Heart left ventricle (tissue), 16 donors: ENCODE measurements around the gene LRRC27. TPM values are rescaled to one million over a fixed set of nuclear protein-coding genes. Genes with fewer than 3 reads are reported as not detected.
"Not testable (repeated sequence)": the region's sequence is repeated elsewhere in the genome, so short reads cannot be mapped to it uniquely, and the experiment has no call there.

Source experiments
- ATAC-seq, 4 donors: fragments of 200-7000 bp; cut with Tn5 transposase; one replicate each; pipeline ENCODE4 v1.9.1; 2020 to 2022; ENCODE audit warnings: moderate library complexity in 4 of 4, mild to moderate bottlenecking in 3 of 4, moderate number of reproducible peaks in 1 of 4
- DNase-seq, 5 donors: peaks; one replicate each; pipeline ENCODE4 v3.0.0-alpha.2; 2020
- H3K27ac ChIP-seq, 12 donors: fragments of 200-600 bp; sonication (generic) in 4 of 12; one replicate each; pipeline versions ENCODE4 v1.5.0 to v1.8.0; 2016 to 2022; ENCODE audit warnings: mild to moderate bottlenecking in 2 of 12
- H3K27me3 ChIP-seq, 9 donors: fragments of 200-600 bp; sonication (generic) in 2 of 9; one replicate each; pipeline versions ENCODE4 v1.5.1 to v1.8.0; 2016 to 2022; ENCODE audit warnings: mild to moderate bottlenecking in 3 of 9
- H3K36me3 ChIP-seq, 9 donors: fragments of 200-600 bp; sonication (generic) in 2 of 9; one replicate each; pipeline versions ENCODE4 v1.5.0 to v1.8.0; 2018 to 2022; ENCODE audit warnings: mild to moderate bottlenecking in 2 of 9
- H3K4me1 ChIP-seq, 12 donors: fragments of 200-600 bp; sonication (generic) in 4 of 12; one replicate each; pipeline versions ENCODE4 v1.5.0 to v1.8.0; 2016 to 2022; ENCODE audit warnings: mild to moderate bottlenecking in 3 of 12
- H3K4me3 ChIP-seq, 12 donors: fragments of 200-600 bp; sonication (generic) in 4 of 12; one replicate each; pipeline versions ENCODE4 v1.5.0 to v1.8.0; 2017 to 2022; ENCODE audit warnings: mild to moderate bottlenecking in 9 of 12, moderate library complexity in 4 of 12
- H3K9me3 ChIP-seq, 12 donors: fragments of 200-600 bp; sonication (generic) in 4 of 12; one replicate each; pipeline versions ENCODE4 v1.5.0 to v1.8.0; 2016 to 2022; ENCODE audit warnings: mild to moderate bottlenecking in 1 of 12
- CTCF ChIP-seq, 12 donors: fragments of 200-600 bp; sonication (generic) in 4 of 12; IDR thresholded peaks; one replicate each; pipeline versions ENCODE4 v1.5.0 to v1.8.0; 2018 to 2022; ENCODE audit warnings: antibody characterized with exemption in 12 of 12, mild to moderate bottlenecking in 5 of 12
- POLR2A ChIP-seq, 2 donors: fragments of 450-650 bp; IDR thresholded peaks; one replicate each; pipeline ENCODE4 v1.6.1; 2017; ENCODE audit warnings: antibody characterized with exemption in 2 of 2, mild to moderate bottlenecking in 2 of 2, moderate library complexity in 2 of 2
- WGBS, 4 donors: extraction: QIAGEN DNeasy Blood & Tissue Kit in 2 of 4; methylation state at CpG; one replicate each; pipeline versions ENCODE4 v1.1.5 to v1.1.7; 2013 to 2018; 5-methylcytosine and 5-hydroxymethylcytosine counted together
- intact Hi-C, 10 donors: fragments of 100-400 bp; cut with DNase I; formaldehyde crosslinking; loops; one replicate each; pipeline versions ENCODE4 v1.11.1 to v1.14.2; 2022
- polyA plus RNA-seq, 2 donors: library from polyadenylated mRNA; stranded (reverse); fragments of 200-250 nt; gene quantifications; one replicate each; pipeline ENCODE4 v1.2.3, GENCODE V29; 2013
- total RNA-seq, 9 donors: library from RNA; depleted of rRNA in 2 of 9; stranded (reverse); fragments of >200 nt in 2 of 9; fragmentation: NEBNext Ultra II Directional in 3 of 9; extraction: Animal tissue kit (Norgen Biotek cat#: 25700) in 3 of 9; gene quantifications; one replicate each; pipeline versions ENCODE4 v1.1.0 to v1.2.4, GENCODE V29; 2016 to 2023
- donor health status: ischemic (EF 13 %, LVEDD 7.1; RV severe dilation, severe dysfunction).
- donor health status: healthy with polysubstance abuse.
- donor health status: DM: no; HTN: yes; CAD: no.
- donor health status: DM: no; HTN: no; CAD: no.
- donor health status: ischemic (EF 25% LVEDD 6.9; RV normal size, moderate dysfunction).
- donor health status: ischemic (EF 25% LVEDD 5.7; RV mildly dilated, moderate dysfunction).
- donor health status: healthy.
- donor health status: DM: yes; HTN: yes; CAD: no.
- donor health status: ischemic (EF 35%, LVEDD 5.7; RV mildly dilated, moderate dysfunction).
- donor health status: nonischemic (EF 11% LVEDD 7.7; RV severe dilation, severe dysfunction).
- donor health status: DM: yes; HTN: yes; CAD: no.
- donor health status: PGD.
- donor health status: ischemic (EF 29% LVEDD 5.4; RV normal size, mild dysfunction).
- donor health status: nonischemic (EF 23%, LVEDD 6.1; RV moderate dilation, normal function).

Gene LRRC27
- total and polyA plus RNA-seq, 11 donors: 2.6 to 8.9 (median 5.1) TPM

- intact Hi-C loops: loop anchor here in 2 of 10 donors (5.0 to 10.0 kb wide), 2 partner anchors 67 to 260 kb away; no protein-coding TSS in a partner anchor
- ATAC-seq (no peak), DNase-seq (peak in 2 of 5 donors; percentile 8 to 53)
- Histone ChIP-seq H3K27ac (no peak overlapping the region), H3K9me3 (peaks cover 0 to 9% (median 0%) of the 10 kb centered on the region in 12 donors), H3K4me3 (no peak overlapping the region), H3K4me1 (peaks cover 0 to 20% (median 6%) of the 10 kb centered on the region in 12 donors), H3K27me3 (no peaks in the 10 kb centered on the region), H3K36me3 (no peaks in the 10 kb centered on the region)
- TF ChIP-seq CTCF (IDR thresholded peaks at IDR 0.05): no peak
- no peak for TF ChIP-seq POLR2A (IDR thresholded peaks at IDR 0.05)
- 79 to 90% (median 87%) methylated on average over 16 to 20 of the region's 20 CpGs for WGBS, 4 donors
These were observed 52.8 kb downstream of the LRRC27 start for GRCh38 chr10:132384618-132385388.

- Histone ChIP-seq H3K9me3 (peaks cover 0 to 9% (median 0%) of the 10 kb centered on the region in 12 donors), H3K4me3 (no peak overlapping the region), H3K4me1 (peaks cover 0 to 20% (median 6%) of the 10 kb centered on the region in 12 donors), H3K36me3 (no peaks in the 10 kb centered on the region), H3K27ac (no peak overlapping the region), H3K27me3 (peaks cover 0 to 3% (median 0%) of the 10 kb centered on the region in 9 donors)
- TF ChIP-seq POLR2A (IDR thresholded peaks at IDR 0.05) (no peak), CTCF (IDR thresholded peaks at IDR 0.05) (no peak)
- intact Hi-C loops: loop anchor here in 2 of 10 donors (5.0 to 10.0 kb wide), 2 partner anchors 67 to 259 kb away; no protein-coding TSS in a partner anchor
- ATAC-seq (no peak), DNase-seq (no peak)
- 59 to 65% (median 61%) methylated on average over 5 of the region's 5 CpGs for WGBS, 4 donors
These were observed 53.3 kb downstream of the LRRC27 start for GRCh38 chr10:132385389-132385667.

GRCh38 chr10:132385721-132386418, 53.9 kb downstream of the LRRC27 start:
- H3K4me1 ChIP-seq: peaks cover 0 to 20% (median 6%) of the 10 kb centered on the region in 12 donors
- TF ChIP-seq CTCF (IDR thresholded peaks at IDR 0.05): no peak
- H3K4me3 ChIP-seq: no peak overlapping the region
- no peak overlapping the region for H3K27ac ChIP-seq
- H3K27me3 ChIP-seq: peaks cover 0 to 3% (median 0%) of the 10 kb centered on the region in 9 donors
- ATAC-seq (peak in 2 of 4 donors; percentile 34 to 43), DNase-seq (peak in 2 of 5 donors; percentile 28 to 51)
- no peaks in the 10 kb centered on the region for H3K36me3 ChIP-seq
- WGBS, 4 donors: 82 to 83% (median 82%) methylated on average over 15 to 18 of the region's 18 CpGs
- intact Hi-C loops: loop anchor here in 5 of 10 donors (2.0 to 10.0 kb wide), 3 partner anchors 66 to 259 kb away; no protein-coding TSS in a partner anchor
- H3K9me3 ChIP-seq: peaks cover 0 to 9% (median 0%) of the 10 kb centered on the region in 12 donors

DNA sequence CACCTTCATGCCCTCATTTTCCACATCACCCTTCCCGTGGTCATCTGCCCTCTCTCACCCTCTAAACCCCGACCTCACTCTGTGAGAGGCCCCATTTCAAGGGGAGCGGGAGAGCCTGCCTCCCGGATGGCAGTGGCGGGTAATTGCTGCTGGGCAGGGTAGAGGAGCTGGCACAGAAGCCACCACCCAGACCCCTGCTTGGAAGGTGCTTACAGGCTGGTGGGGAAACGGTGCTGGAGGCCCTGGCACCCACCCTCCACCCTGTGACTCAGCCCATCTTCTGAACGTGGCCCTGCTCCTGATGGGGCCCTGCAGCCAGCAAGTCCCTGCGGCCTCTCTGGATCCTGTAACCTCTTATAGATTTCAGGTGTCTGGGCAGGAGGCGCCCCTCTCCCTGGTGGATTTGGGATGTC, 54.4 kb downstream of the LRRC27 start:
- peak in 1 of 5 donors; percentile 51 for DNase-seq
- TF ChIP-seq POLR2A (IDR thresholded peaks at IDR 0.05) (no peak), CTCF (IDR thresholded peaks at IDR 0.05) (no peak)
- no peak for ATAC-seq
- Histone ChIP-seq H3K4me1 (peaks cover 0 to 20% (median 6%) of the 10 kb centered on the region in 12 donors), H3K9me3 (peaks cover 0 to 7% (median 0%) of the 10 kb centered on the region in 12 donors), H3K27me3 (peaks cover 0 to 3% (median 0%) of the 10 kb centered on the region in 9 donors), H3K27ac (no peak overlapping the region), H3K36me3 (no peaks in the 10 kb centered on the region), H3K4me3 (no peak overlapping the region)
- WGBS, 4 donors: 83 to 95% (median 85%) methylated on average over 7 to 9 of the region's 9 CpGs
- intact Hi-C loops: loop anchor here in 5 of 10 donors (2.0 to 10.0 kb wide), 3 partner anchors 66 to 258 kb away; no protein-coding TSS in a partner anchor

DNA sequence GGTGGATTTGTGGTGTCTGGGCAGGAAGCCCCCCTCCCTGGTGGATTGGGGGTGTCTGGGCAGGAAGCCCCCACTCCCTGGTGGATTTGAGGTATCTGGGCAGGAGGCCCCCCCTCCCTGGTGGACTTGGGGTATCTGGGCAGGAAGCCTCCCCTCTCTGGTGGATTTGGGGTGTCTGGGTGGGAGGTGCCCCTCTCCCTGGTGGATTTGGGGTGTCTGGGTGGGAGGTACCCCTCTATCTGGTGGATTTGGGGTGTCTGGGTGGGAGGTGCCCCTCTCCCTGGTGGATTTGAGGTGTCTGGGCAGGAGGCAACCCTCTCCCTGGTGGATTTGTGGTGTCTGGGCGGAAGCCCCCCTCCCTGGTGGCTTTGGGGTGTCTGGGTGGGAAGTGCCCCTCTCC, 54.9 kb downstream of the LRRC27 start:
- not testable (repeated sequence) for H3K36me3 ChIP-seq, H3K27me3 ChIP-seq, H3K27ac ChIP-seq, H3K9me3 ChIP-seq, H3K4me3 ChIP-seq, ATAC-seq
- intact Hi-C loops: loop anchor here in 6 of 10 donors (1.0 to 10.0 kb wide), 4 partner anchors 65 to 258 kb away; no protein-coding TSS in a partner anchor
- DNase-seq: peak in 2 of 5 donors; percentile 20 to 27
- H3K4me1 ChIP-seq: peaks cover 0 to 20% (median 6%) of the 10 kb centered on the region in 12 donors
- WGBS, 4 donors: 83 to 100% (median 94%) methylated on average over 1 of the region's 1 CpG; no CpG with 5 or more reads in 1 of the 4 donors
